AG09309 (cell line): ENCODE measurements around the gene LAMP2.

Experiments used
- DNase-seq: peaks from one replicate; pipeline ENCODE4 v3.0.0-alpha.2; 2010; ENCODE audit warnings: low read depth
- H3K4me3 ChIP-seq: 2 replicates; pipeline ENCODE4 v1.5.1; 2011; ENCODE audit warnings: mild to moderate bottlenecking, low read depth, low read length, moderate library complexity; ENCODE audit not compliant: control insufficient read depth
- TF ChIP-seq, protein P1 (sequence below): IDR thresholded peaks from 2 replicates; pipeline ENCODE4 v1.5.1; 2011; ENCODE audit warnings: mild to moderate bottlenecking, low read depth, low read length, inconsistent platforms; ENCODE audit not compliant: insufficient read depth, control insufficient read depth; ENCODE audit errors: missing control alignments

LAMP2 gene

DNA sequence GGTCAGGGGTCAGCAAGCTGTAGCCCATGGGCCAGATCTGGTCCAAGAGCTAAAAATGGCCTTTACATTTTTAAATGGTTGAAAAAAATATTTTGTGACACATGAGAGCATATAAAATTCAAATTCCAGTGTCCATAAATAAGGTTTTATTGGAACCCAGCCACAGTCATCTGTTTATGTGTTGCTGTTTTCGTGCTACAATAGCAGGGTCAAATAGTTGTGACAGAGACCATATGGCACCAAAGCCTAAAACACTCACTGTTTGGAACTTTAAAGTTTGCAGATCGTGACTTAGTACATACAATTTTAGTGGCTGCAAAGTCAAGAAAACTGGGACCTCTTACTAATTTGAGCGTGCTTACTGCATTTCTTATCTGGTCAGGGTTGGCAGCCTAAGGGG, 29.2 kb downstream of the LAMP2 start:
- TF ChIP-seq, protein P1, sequence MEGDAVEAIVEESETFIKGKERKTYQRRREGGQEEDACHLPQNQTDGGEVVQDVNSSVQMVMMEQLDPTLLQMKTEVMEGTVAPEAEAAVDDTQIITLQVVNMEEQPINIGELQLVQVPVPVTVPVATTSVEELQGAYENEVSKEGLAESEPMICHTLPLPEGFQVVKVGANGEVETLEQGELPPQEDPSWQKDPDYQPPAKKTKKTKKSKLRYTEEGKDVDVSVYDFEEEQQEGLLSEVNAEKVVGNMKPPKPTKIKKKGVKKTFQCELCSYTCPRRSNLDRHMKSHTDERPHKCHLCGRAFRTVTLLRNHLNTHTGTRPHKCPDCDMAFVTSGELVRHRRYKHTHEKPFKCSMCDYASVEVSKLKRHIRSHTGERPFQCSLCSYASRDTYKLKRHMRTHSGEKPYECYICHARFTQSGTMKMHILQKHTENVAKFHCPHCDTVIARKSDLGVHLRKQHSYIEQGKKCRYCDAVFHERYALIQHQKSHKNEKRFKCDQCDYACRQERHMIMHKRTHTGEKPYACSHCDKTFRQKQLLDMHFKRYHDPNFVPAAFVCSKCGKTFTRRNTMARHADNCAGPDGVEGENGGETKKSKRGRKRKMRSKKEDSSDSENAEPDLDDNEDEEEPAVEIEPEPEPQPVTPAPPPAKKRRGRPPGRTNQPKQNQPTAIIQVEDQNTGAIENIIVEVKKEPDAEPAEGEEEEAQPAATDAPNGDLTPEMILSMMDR, result no peak
- H3K4me3 ChIP-seq, result no peak overlapping the region
- no peak for DNase-seq

DNA sequence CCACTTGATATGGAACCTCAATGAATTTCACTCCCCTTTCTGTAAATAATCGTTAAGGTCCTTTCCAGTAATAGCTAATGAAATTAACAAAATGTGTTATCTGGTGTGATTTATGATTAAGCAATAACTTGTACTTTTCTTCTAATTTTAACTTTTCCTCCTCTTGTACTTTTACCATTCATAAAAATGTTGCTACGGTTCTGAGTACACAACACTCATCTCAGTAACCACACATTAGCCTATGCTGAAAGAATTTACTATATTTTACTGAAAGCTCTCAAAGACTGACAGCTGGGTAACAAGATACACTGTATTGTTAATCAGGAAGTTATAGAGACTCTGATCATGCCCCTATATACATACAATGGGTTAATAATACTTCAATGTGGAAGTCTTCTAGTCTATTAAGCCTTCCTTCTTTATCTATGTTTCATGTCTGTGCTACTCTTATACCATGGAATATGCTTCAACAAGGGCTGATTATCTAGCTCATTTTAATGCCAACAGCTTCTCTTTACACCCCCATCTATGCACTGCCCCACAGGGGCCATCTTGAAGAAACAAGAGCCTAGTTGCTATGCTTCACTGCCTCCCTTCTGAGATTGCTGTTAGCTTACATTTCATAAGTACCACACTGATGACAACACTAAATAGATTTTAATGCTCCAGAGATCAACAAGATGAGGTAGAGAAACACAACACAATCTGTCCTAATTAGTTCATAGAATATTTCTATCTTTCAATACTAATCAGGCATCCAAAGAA, 39.1 kb downstream of the LAMP2 start:
- no peak overlapping the region for H3K4me3 ChIP-seq
- no peak for DNase-seq
- TF ChIP-seq, protein P1, result no peak

DNA sequence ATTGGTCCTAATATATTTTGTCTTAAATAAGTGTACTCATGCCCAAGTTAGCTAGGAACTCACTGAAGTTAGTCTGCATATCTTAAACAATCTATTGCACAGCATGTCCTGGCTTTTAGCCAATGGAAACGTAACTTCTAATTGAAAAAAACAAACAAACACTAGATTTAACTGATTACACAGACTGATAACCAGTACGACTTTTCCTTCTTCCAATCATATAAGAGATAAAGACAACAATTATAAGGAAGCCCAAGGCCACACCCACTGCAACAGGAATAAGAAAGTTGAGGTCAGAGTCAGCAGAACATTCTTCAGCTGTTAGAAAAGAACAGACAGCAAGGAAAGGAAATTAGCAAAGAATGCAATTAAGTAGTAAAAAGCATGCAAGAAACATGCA, 40.8 kb downstream of the LAMP2 start:
- TF ChIP-seq, protein P1, result no peak
- DNase-seq, result no peak
- H3K4me3 ChIP-seq, result no peak overlapping the region

DNA sequence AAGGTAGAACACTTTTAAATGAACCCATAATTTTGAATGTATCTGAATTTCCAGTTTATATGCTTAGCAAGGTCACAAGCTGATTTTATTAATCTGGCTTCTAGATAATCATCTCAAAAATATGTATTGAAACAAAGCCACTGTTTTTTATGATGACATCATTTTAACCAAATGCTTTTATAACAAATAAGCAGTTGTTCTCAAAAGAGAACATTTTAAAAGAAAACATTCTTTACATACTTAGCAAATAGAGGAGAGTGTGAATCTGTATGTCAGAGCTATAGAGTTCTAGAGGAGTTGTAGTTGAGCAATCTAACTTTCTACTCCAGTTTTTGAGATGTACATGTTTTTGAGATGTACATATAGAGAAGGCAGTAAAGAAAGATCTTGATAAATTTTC, 42.5 kb downstream of the LAMP2 start:
- no peak overlapping the region for H3K4me3 ChIP-seq

DNA sequence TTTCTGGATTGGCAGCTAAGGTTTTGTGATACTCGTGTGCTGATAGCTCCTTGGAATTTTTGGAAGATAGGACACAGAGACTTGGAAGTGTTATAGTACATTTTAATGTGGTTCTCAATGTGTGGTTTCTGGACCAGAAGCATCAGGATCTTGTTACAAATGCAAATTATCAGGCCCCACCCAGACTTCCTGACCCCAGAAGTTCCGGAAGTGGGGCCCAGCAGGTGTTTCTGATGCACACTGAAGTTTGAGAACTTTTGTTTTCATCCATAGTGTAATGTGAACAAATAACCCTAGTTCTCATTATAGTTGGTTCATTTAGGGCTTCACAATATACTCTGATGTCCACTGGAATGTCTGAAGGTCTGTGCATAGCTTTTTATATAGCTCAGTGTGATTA, 49.6 kb downstream of the LAMP2 start:
- TF ChIP-seq, protein P1, result no peak
- H3K4me3 ChIP-seq, result no peak overlapping the region
- no peak for DNase-seq

More for the DNA sequence above, 42.5 kb downstream of the LAMP2 start:
- DNase-seq, result no peak
- TF ChIP-seq, protein P1, result no peak

DNA sequence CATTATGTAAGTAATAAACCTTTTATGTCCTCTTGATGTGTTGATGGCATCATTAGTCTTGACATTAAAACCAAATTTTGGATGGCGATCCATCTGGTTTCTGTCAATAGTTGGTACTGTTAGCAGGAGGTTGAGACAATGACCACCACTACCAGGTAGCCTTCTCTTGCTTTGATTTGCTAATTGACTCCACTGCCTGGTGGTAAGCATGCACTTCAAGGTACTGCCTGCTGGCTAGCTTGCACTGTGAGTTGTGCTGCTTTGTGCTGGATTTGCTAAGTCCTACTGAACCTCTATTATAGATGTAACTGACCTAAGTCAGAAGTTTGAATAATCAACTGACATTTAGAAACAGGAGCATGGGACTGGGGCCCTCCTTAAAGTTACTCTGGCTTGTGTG, 60.9 kb downstream of the LAMP2 start:
- H3K4me3 ChIP-seq, result no peak overlapping the region
- DNase-seq, result no peak
- TF ChIP-seq, protein P1, result no peak
